Measurements from ENCODE around the gene PNN.

Gene PNN

DNA sequence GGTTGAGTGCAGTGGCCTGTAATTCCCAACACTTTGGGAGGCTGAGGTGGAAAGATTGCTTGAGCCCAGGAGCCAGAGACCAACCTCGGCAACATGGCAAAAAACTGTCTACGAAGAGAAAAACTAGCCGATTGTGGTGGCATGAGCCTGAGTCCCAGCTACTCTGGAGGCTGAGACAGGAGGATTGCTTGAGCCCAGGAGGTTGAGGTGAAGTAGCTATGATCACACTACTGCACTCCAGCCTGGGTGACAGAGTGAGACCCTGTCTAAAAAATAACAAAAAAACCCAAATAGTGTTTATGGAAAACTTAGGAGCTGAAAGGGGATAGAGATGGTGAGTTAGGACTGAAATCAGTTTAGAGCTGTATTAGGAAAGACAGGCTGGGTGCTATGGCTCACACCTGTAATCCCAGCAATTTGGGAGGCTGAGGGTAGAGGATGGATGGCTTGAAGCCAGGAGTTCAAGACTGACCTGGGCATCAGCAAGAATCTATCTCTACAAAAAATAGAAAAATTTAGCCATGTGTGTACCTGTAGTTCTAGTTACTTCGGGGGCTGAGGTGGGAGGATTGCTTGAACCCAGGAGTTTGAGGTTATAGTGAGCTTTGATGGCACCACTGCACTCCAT, 9.7 kb downstream of the PNN start:
- H4K12ac ChIP-seq (ENCODE audit: low read depth, low read length), result peak overlapping the region; percentile 5
- no peak overlapping the region for H3K18ac ChIP-seq (ENCODE audit: low read length)
- no peak overlapping the region for H4K8ac ChIP-seq (ENCODE audit: low read depth, low read length)
- H3K27ac ChIP-seq (ENCODE audit: low read depth, low read length), result no peak overlapping the region
- H3K79me2 ChIP-seq (ENCODE audit: control insufficient read depth, insufficient read depth, low read length, poor library complexity), result no peaks in the 10 kb centered on the region
- H2BK5ac ChIP-seq (ENCODE audit: low read depth, low read length, poor library complexity), result no peak overlapping the region
- H4K91ac ChIP-seq (ENCODE audit: low read depth, low read length), result no peak overlapping the region
- peaks cover 17 to 25% of the 10 kb centered on the region in 2 experiments for H3K36me3 ChIP-seq (ENCODE audit: control insufficient read depth in 1 of 2, insufficient read depth in 2 of 2, low read length in 2 of 2)
- H2BK12ac ChIP-seq (ENCODE audit: low read length), result no peak overlapping the region
- H3K4me3 ChIP-seq (ENCODE audit: low read depth, low read length), result no peak overlapping the region
- H3K23ac ChIP-seq (ENCODE audit: low read length), result no peak overlapping the region
- DNase-seq, result no peak
- H3K9ac ChIP-seq (ENCODE audit: low read length), result no peak overlapping the region
- H2AK5ac ChIP-seq (ENCODE audit: low read length), result no peak overlapping the region
- H3K4me2 ChIP-seq (ENCODE audit: low read length), result no peak overlapping the region
- no peaks in the 10 kb centered on the region for H3K4me1 ChIP-seq (ENCODE audit: control insufficient read depth in 1 of 2, insufficient read depth in 2 of 2, low read length in 2 of 2)
- WGBS (ENCODE audit: extremely low coverage, insufficient coverage, insufficient read length), result no CpG with 5 or more reads among the region's 4 CpGs
- no peaks in the 10 kb centered on the region for H3K27me3 ChIP-seq (ENCODE audit: insufficient read depth, low read length)
- H3K79me1 ChIP-seq (ENCODE audit: low read length), result no peaks in the 10 kb centered on the region
- no peak overlapping the region for H3K4ac ChIP-seq (ENCODE audit: low read depth, low read length)
- no peaks in the 10 kb centered on the region for H3K9me3 ChIP-seq (ENCODE audit: insufficient read depth, low read depth, low read length)
- no peak overlapping the region for H2AFZ ChIP-seq (ENCODE audit: insufficient read depth, low read length, poor library complexity)
- no peak overlapping the region for H3K14ac ChIP-seq (ENCODE audit: low read length)
- no peak overlapping the region for H2BK120ac ChIP-seq (ENCODE audit: insufficient read depth, low read length, poor library complexity)

GRCh38 chr14:39185256-39186049, 10.4 kb downstream of the PNN start:
- Histone ChIP-seq H3K36me3 (ENCODE audit: control insufficient read depth in 1 of 2, insufficient read depth in 2 of 2, low read length in 2 of 2) (peaks cover 17 to 22% of the 10 kb centered on the region in 2 experiments), H2BK5ac (ENCODE audit: low read depth, low read length, poor library complexity) (no peak overlapping the region), H3K23ac (ENCODE audit: low read length) (no peak overlapping the region), H3K79me2 (ENCODE audit: control insufficient read depth, insufficient read depth, low read length, poor library complexity) (no peaks in the 10 kb centered on the region), H4K12ac (ENCODE audit: low read depth, low read length) (no peak overlapping the region), H3K18ac (ENCODE audit: low read length) (no peak overlapping the region), H2AK5ac (ENCODE audit: low read length) (no peak overlapping the region), H3K27me3 (ENCODE audit: insufficient read depth, low read length) (no peaks in the 10 kb centered on the region), H3K4ac (ENCODE audit: low read depth, low read length) (no peak overlapping the region), H3K14ac (ENCODE audit: low read length) (no peak overlapping the region), H3K27ac (ENCODE audit: low read depth, low read length) (no peak overlapping the region), H3K4me1 (ENCODE audit: control insufficient read depth in 1 of 2, insufficient read depth in 2 of 2, low read length in 2 of 2) (no peaks in the 10 kb centered on the region), H3K9ac (ENCODE audit: low read length) (no peak overlapping the region), H2AFZ (ENCODE audit: insufficient read depth, low read length, poor library complexity) (no peak overlapping the region), H3K4me2 (ENCODE audit: low read length) (no peak overlapping the region), H2BK12ac (ENCODE audit: low read length) (no peak overlapping the region), H3K4me3 (ENCODE audit: low read depth, low read length) (no peak overlapping the region), H3K9me3 (ENCODE audit: insufficient read depth, low read depth, low read length) (no peaks in the 10 kb centered on the region), H3K79me1 (ENCODE audit: low read length) (no peaks in the 10 kb centered on the region), H4K8ac (ENCODE audit: low read depth, low read length) (no peak overlapping the region), H4K91ac (ENCODE audit: low read depth, low read length) (no peak overlapping the region), H2BK120ac (ENCODE audit: insufficient read depth, low read length, poor library complexity) (no peak overlapping the region)
- no CpG with 5 or more reads among the region's 5 CpGs for WGBS (ENCODE audit: extremely low coverage, insufficient coverage, insufficient read length)
- DNase-seq, result no peak

DNA sequence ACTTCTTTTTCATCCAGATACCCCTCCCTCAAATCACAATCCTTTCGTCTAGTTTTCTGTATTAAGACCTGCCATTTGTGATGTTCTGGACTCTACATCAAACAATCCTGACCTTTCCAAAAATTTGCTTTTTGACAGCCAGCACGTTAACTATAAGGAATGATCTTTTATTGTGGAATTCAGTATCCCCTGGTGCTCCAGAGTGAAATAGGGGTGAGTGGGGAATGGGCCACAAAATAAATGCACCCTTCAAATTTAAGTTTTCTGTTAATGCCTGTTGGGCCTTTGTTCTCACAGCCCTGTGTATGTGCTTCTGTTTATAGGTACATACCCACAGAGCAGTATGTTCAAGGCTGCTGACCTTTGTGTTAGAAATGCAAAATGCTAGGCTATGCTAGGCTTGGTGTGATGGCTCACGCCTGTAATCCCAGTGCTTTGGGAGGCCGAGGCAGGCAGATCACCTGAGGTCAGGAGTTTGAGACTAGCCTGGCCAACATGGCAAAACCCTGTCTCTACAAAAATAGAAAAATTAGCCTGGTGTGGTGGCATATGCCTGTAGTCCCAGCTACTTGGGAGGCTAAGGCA, 12.0 kb downstream of the PNN start:
- H2BK120ac ChIP-seq (ENCODE audit: insufficient read depth, low read length, poor library complexity), result no peak overlapping the region

DNA sequence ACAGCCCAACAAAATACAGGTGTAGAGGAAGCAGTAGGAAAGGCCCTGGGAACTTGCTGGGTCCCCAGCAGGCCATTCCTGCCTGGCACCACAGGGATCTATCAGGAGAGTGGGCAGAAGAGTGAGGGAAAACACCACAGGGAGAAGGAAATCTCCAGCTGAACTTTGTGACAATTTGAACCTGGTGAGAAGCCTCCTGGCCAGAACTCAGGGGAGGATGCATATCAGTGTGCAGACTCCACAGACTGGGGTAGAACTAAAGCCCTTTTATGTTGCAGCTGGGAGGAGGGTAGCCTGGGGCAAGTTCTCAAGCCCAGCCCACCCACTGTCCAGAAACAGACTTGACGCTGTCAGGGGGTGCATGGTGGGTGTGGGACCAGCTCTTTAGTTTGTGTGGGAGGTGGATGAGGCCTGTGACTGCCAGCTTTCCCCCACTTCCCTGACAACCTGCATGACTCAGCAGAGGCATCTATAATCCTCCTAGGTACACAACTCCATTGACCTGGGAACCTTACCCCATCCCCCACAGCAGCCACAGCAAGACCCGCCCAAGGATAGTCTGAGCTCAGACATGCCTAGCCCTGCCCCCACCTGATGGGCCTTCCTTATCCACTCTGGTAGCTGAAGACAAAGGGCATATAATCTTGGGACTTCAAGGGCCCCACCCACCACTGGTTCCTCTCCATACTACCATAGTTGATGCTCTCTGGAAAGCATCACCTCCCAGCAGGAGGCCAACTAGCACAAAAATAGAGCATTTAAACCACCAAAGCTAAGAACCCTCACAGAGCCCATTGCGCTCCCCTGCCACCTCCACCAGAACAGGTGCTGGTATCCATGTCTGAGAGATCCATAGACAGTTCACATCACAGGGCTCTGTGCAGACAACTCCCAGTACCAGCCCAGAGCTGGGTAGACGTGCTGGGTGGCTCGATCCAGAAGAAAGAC, 28.9 kb downstream of the PNN start:
- Histone ChIP-seq H3K9me3 (ENCODE audit: insufficient read depth, low read depth, low read length) (no peaks in the 10 kb centered on the region), H3K79me2 (ENCODE audit: control insufficient read depth, insufficient read depth, low read length, poor library complexity) (no peaks in the 10 kb centered on the region), H3K14ac (ENCODE audit: low read length) (peak overlapping the region; percentile 33), H3K4me2 (ENCODE audit: low read length) (peak overlapping the region; percentile 33), H4K8ac (ENCODE audit: low read depth, low read length) (peak overlapping the region; percentile 72), H3K23ac (ENCODE audit: low read length) (no peak overlapping the region), H3K4me3 (ENCODE audit: low read depth, low read length) (no peak overlapping the region), H3K79me1 (ENCODE audit: low read length) (peaks cover 11% of the 10 kb centered on the region), H2BK12ac (ENCODE audit: low read length) (peak overlapping the region; percentile 86), H4K91ac (ENCODE audit: low read depth, low read length) (peak overlapping the region; percentile 58), H3K4ac (ENCODE audit: low read depth, low read length) (no peak overlapping the region), H2AK5ac (ENCODE audit: low read length) (peak overlapping the region; percentile 15), H3K9ac (ENCODE audit: low read length) (no peak overlapping the region), H2AFZ (ENCODE audit: insufficient read depth, low read length, poor library complexity) (peak overlapping the region; percentile 15), H3K4me1 (ENCODE audit: control insufficient read depth in 1 of 2, insufficient read depth in 2 of 2, low read length in 2 of 2) (peaks cover 12 to 14% of the 10 kb centered on the region in 2 experiments), H3K27me3 (ENCODE audit: insufficient read depth, low read length) (no peaks in the 10 kb centered on the region), H3K27ac (ENCODE audit: low read depth, low read length) (peak overlapping the region; percentile 75), H4K12ac (ENCODE audit: low read depth, low read length) (peak overlapping the region; percentile 34), H3K36me3 (ENCODE audit: control insufficient read depth in 1 of 2, insufficient read depth in 2 of 2, low read length in 2 of 2) (no peaks in the 10 kb centered on the region), H3K18ac (ENCODE audit: low read length) (peak overlapping the region; percentile 7), H2BK5ac (ENCODE audit: low read depth, low read length, poor library complexity) (peak overlapping the region; percentile 52), H2BK120ac (ENCODE audit: insufficient read depth, low read length, poor library complexity) (peak overlapping the region; percentile 81)
- no CpG with 5 or more reads among the region's 5 CpGs for WGBS (ENCODE audit: extremely low coverage, insufficient coverage, insufficient read length)
- DNase-seq, result no peak

More for the DNA sequence above, 12.0 kb downstream of the PNN start:
- DNase-seq, result no peak
- WGBS (ENCODE audit: extremely low coverage, insufficient coverage, insufficient read length), result no CpG with 5 or more reads among the region's 4 CpGs
- H3K18ac ChIP-seq (ENCODE audit: low read length), result no peak overlapping the region
- H3K79me2 ChIP-seq (ENCODE audit: control insufficient read depth, insufficient read depth, low read length, poor library complexity), result no peaks in the 10 kb centered on the region
- no peak overlapping the region for H2BK12ac ChIP-seq (ENCODE audit: low read length)
- H3K14ac ChIP-seq (ENCODE audit: low read length), result no peak overlapping the region
- H3K4me2 ChIP-seq (ENCODE audit: low read length), result no peak overlapping the region
- H3K27ac ChIP-seq (ENCODE audit: low read depth, low read length), result no peak overlapping the region
- no peak overlapping the region for H4K8ac ChIP-seq (ENCODE audit: low read depth, low read length)
- H4K12ac ChIP-seq (ENCODE audit: low read depth, low read length), result no peak overlapping the region
- H3K23ac ChIP-seq (ENCODE audit: low read length), result no peak overlapping the region
- H3K9me3 ChIP-seq (ENCODE audit: insufficient read depth, low read depth, low read length), result no peaks in the 10 kb centered on the region
- no peak overlapping the region for H3K4ac ChIP-seq (ENCODE audit: low read depth, low read length)
- no peak overlapping the region for H2BK5ac ChIP-seq (ENCODE audit: low read depth, low read length, poor library complexity)
- H4K91ac ChIP-seq (ENCODE audit: low read depth, low read length), result no peak overlapping the region
- peaks cover 11 to 12% of the 10 kb centered on the region in 2 experiments for H3K36me3 ChIP-seq (ENCODE audit: control insufficient read depth in 1 of 2, insufficient read depth in 2 of 2, low read length in 2 of 2)
- H3K79me1 ChIP-seq (ENCODE audit: low read length), result no peaks in the 10 kb centered on the region
- H2AFZ ChIP-seq (ENCODE audit: insufficient read depth, low read length, poor library complexity), result no peak overlapping the region
- H3K4me3 ChIP-seq (ENCODE audit: low read depth, low read length), result no peak overlapping the region
- no peak overlapping the region for H3K9ac ChIP-seq (ENCODE audit: low read length)
- no peaks in the 10 kb centered on the region for H3K27me3 ChIP-seq (ENCODE audit: insufficient read depth, low read length)
- H2AK5ac ChIP-seq (ENCODE audit: low read length), result no peak overlapping the region
- H3K4me1 ChIP-seq (ENCODE audit: control insufficient read depth in 1 of 2, insufficient read depth in 2 of 2, low read length in 2 of 2), result no peaks in the 10 kb centered on the region

Measured in trophoblast cell (in vitro differentiated cells and primary cell).